HG02943 (cell line): ENCODE data around the gene JCHAIN.
A peak's percentile ranks its signal among the peaks of the same experiment; 100 is the strongest.
"Not testable (repeated sequence)": the region's sequence is repeated elsewhere in the genome, so short reads cannot be mapped to it uniquely, and the experiment has no call there.

ENCODE experiments used
- ATAC-seq: cut with Tn5 transposase; IDR thresholded peaks from one replicate; pipeline ENCODE4 v1.9.1; 2021; ENCODE audit warnings: mild to moderate bottlenecking, low read depth, moderate library complexity; ENCODE audit not compliant: unreplicated experiment

Gene JCHAIN

DNA sequence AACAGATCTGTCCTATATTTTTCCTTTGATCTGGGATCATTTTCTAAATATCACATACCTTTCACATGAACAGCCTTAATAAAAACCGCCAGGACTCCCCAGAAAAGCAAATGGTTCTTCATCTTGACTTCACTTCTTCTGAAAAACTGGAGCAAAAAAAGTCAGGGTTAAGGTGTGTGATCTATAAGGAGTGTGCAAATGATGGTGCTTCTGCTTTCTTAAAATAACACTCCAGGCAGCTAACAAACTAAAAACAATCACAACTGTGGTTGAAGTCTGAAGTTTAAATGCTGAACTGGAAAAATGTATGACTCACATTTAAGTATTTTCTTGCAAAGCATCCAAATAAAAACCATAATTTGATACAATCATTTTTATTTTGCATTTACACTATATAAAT, at the start of gene JCHAIN:
Gene JCHAIN (minus strand): TSS at position 140 of the 400 bp plus-strand sequence. CDS start 18 bp downstream, at position 122.
- no peak for ATAC-seq

- no peak for ATAC-seq
Observed at GRCh38 chr4:70715097-70715496, 48.8 kb upstream of the JCHAIN start.

- ATAC-seq, result no peak
Observed at GRCh38 chr4:70714079-70714887, 48.0 kb upstream of the JCHAIN start.

- no peak for ATAC-seq
Observed at GRCh38 chr4:70713453-70714078, 47.3 kb upstream of the JCHAIN start.

GRCh38 chr4:70712604-70713452, 46.5 kb upstream of the JCHAIN start:
- ATAC-seq, result no peak

DNA sequence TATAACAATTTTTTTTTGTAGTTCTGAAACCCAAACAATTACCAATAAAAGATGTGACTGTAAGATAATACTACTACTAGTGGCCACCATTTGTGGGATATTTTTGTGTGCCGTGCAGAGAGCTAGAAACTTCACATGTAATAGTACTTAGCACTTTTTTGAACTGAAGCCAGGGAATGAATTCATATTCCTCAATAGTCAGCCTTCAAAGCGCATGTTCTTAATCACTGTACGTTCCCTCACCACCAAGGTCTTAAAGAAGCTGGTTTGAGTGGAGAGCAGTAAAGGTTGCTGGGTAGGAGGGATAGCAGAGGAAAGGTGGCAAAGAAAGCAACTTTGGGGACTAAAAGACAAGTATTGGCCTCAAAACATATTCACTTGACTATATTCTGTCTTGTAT, 45.8 kb upstream of the JCHAIN start:
- no peak for ATAC-seq

- ATAC-seq, result no peak
Observed at GRCh38 chr4:70711599-70711998, 45.3 kb upstream of the JCHAIN start.

DNA sequence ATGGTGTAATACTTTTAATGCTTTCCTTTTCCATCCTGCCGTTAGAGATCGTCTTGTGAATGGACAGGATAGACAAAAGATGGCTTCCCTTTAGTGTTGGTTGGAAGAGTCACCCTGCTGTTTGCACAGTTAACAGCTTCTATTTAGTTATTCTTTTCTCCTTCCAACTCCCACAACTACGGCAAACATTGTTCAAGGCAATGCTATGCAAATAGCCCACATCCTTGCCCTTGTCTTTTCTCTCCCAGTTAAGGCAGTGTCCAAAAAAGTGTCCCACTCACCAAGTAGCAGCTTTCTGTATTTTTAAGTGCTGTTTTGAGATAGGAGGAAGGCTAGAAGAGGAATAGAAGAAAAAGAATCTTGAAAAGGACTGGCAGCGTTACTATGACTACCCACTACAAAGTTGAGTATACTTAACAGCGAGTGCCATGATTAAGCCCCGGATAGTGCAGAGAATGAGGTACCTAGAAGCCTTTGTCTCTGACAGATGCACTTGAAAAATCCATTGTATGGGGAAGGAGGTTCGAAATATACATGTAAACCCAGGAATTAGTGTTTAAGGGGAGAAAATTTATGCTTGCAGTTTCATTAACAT, 43.4 kb upstream of the JCHAIN start:
- no peak for ATAC-seq

GRCh38 chr4:70706516-70706915, 40.2 kb upstream of the JCHAIN start:
- no peak for ATAC-seq

DNA sequence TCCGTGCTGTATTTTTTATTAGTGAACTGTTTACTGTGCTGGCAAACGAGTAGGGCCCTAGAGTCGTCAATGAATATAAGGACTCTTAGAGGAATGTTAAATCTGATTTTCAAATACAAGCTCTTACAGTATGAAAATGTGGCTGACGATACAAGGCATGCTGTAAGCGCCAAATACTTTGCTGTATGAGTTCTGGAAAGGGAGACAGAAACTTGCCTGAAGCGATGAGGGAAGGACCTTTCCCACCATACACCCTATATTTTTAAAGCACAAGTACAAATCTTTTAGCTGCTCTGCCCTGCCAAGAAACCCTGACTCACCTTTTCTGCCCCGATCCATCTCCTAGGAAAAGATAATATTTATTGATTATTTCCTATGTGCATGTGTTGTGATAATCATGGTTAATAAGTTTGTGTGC, 39.7 kb upstream of the JCHAIN start:
- no peak for ATAC-seq

- ATAC-seq, result peak; percentile 52
Observed at GRCh38 chr4:70705183-70706043, 39.1 kb upstream of the JCHAIN start.

DNA sequence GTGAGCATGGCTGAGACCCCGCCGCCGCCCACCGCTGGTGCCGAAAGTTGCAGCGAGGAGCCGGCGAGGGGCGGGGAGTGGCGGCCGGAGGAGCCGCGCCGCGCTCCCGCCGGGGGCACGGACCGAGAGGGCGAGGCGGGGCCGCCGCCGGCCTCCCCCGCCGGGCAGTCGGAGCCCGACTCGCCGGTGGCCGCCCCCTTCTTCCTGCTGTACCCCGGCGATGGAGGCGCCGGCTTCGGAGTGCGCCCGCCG, 38.5 kb upstream of the JCHAIN start:
- peak; percentile 43 for ATAC-seq

- ATAC-seq, result peak; percentile 63
Observed at GRCh38 chr4:70704215-70704930, 38.1 kb upstream of the JCHAIN start.

- no peak for ATAC-seq
Observed at GRCh38 chr4:70703619-70704214, 37.4 kb upstream of the JCHAIN start.

- not testable (repeated sequence) for ATAC-seq
Observed at GRCh38 chr4:70702592-70702991, 36.3 kb upstream of the JCHAIN start.

DNA sequence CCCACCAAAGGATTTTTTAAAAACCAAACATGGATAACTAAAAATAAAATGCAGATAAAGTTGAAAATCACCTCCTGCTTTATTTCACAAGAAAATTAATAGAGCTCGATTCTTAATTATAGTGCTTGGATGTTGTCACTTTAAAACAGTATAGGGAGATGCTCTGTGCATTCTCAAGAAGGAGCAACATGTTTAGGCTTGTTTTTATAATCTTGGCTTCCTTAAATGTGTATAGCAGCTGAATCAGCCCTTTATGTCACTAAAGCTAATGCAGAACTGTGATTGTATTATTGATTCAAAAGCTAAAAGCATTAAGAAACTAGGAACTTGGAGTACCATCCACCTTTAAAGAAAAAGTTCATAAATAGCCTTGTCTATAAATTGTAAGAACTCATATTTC, 35.0 kb upstream of the JCHAIN start:
- ATAC-seq, result no peak

- ATAC-seq, result no peak
Observed at GRCh38 chr4:70700712-70701111, 34.4 kb upstream of the JCHAIN start.

DNA sequence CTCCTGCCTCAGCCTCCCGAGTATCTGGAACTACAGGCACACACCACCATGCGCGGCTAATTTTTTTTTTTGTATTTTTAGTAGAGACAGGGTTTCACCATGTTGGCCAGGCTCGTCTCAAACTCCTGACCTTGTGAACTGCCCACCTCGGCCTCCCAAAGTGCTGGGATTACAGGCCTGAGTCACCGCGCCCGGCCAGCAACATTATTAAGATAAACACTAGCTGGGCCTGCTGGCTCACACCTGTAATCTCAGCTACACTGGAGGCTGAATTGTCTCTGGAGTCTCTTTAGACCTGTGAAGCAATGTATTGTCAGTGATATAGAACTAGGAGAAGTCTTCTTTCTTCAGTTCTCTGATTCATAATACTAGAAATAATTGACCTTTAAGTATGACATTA, 32.1 kb upstream of the JCHAIN start:
- not testable (repeated sequence) for ATAC-seq

DNA sequence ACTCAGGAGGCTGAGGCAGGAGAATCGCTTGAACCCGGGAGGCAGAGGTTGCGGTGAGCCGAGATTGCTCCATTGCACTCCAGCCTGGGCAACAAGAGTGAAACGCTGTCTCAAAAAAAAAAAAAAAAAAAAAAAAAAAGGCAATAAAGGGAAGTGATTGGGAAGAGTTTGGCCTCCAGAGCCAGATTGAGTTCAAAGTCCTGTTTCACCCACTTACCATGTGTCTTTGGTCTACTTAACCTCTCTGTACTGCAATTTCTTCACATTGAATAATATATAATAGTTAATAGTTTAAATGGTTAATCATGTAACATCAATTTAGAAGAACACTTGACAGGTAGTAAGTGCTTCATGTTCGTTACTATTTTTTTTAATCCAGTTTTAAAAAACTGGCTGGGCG, 28.3 kb upstream of the JCHAIN start:
- not testable (repeated sequence) for ATAC-seq
